Ishikawa (cell line): ENCODE data around the gene ECEL1.

Source experiments
- CEBPB ChIP-seq: IDR thresholded peaks from 2 replicates; pipeline ENCODE4 v1.6.1; 2012
- CREB1 ChIP-seq: IDR thresholded peaks from 2 replicates; pipeline ENCODE4 v1.6.1; 2012; ENCODE audit warnings: low read depth
- EGR1 ChIP-seq: IDR thresholded peaks from 2 replicates; pipeline ENCODE4 v1.6.1; 2012
- EP300 ChIP-seq: IDR thresholded peaks from 2 replicates; pipeline ENCODE4 v1.6.1; 2012; ENCODE audit warnings: borderline replicate concordance
- FOXM1 ChIP-seq: IDR thresholded peaks from 2 replicates; pipeline ENCODE4 v1.6.1; 2012; ENCODE audit warnings: low read depth, borderline replicate concordance
- RAD21 ChIP-seq: IDR thresholded peaks from 2 replicates; pipeline ENCODE4 v1.6.1; 2012; ENCODE audit warnings: low read depth
- TAF1 ChIP-seq: IDR thresholded peaks from 2 replicates; pipeline ENCODE4 v1.6.1; 2012; ENCODE audit warnings: low read depth, mild to moderate bottlenecking
- TCF12 ChIP-seq: IDR thresholded peaks from 2 replicates; pipeline ENCODE4 v1.6.1; 2012; ENCODE audit warnings: low read depth
- TEAD4 ChIP-seq: IDR thresholded peaks from 2 replicates; pipeline ENCODE4 v1.6.1; 2012
- YY1 ChIP-seq: IDR thresholded peaks from 2 replicates; pipeline ENCODE4 v1.6.1; 2012; ENCODE audit warnings: low read depth
- ZBTB7A ChIP-seq: IDR thresholded peaks from 2 replicates; pipeline ENCODE4 v1.6.1; 2012; ENCODE audit warnings: low read depth
- TF ChIP-seq, protein P1 (sequence below): IDR thresholded peaks from 2 replicates; pipeline ENCODE4 v1.6.1; 2012; ENCODE audit warnings: low read depth, mild to moderate bottlenecking
- TF ChIP-seq, protein P2 (sequence below): IDR thresholded peaks from 2 replicates; pipeline ENCODE4 v1.6.1; 2012
- TF ChIP-seq, protein P3 (sequence below): IDR thresholded peaks from 2 replicates; pipeline ENCODE4 v1.6.1; 2012

DNA sequence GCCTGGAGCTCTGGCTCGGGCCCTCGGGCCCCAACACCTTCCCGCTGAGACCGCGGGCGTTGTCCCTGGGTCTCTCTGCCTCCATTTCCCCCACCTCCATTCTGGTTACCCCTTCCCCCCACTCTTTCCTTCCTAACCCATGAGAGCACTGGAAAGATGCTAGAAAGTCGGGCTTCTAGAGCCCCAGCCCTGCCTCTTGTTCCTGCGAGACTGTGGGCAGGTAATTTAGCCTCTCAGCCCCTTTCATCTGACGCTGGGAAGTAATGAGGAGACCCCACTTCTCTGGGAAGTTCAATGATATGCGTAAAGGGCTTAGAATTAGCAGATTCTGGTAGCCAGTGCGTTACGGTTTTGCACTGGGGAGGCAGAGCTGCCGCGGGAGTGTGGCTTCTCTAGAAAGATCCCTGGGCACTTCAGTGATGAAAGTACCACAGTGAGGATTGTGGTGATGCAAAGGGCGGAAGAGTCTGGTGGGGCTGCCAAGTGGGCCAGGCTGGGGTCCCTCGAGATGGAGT, 16.2 kb upstream of the ECEL1 start:
- TF ChIP-seq EP300, result no peak
- no peak for TF ChIP-seq RAD21
- TF ChIP-seq TAF1, result no peak
- TF ChIP-seq, protein P1, sequence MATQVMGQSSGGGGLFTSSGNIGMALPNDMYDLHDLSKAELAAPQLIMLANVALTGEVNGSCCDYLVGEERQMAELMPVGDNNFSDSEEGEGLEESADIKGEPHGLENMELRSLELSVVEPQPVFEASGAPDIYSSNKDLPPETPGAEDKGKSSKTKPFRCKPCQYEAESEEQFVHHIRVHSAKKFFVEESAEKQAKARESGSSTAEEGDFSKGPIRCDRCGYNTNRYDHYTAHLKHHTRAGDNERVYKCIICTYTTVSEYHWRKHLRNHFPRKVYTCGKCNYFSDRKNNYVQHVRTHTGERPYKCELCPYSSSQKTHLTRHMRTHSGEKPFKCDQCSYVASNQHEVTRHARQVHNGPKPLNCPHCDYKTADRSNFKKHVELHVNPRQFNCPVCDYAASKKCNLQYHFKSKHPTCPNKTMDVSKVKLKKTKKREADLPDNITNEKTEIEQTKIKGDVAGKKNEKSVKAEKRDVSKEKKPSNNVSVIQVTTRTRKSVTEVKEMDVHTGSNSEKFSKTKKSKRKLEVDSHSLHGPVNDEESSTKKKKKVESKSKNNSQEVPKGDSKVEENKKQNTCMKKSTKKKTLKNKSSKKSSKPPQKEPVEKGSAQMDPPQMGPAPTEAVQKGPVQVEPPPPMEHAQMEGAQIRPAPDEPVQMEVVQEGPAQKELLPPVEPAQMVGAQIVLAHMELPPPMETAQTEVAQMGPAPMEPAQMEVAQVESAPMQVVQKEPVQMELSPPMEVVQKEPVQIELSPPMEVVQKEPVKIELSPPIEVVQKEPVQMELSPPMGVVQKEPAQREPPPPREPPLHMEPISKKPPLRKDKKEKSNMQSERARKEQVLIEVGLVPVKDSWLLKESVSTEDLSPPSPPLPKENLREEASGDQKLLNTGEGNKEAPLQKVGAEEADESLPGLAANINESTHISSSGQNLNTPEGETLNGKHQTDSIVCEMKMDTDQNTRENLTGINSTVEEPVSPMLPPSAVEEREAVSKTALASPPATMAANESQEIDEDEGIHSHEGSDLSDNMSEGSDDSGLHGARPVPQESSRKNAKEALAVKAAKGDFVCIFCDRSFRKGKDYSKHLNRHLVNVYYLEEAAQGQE, result no peak
- no peak for TF ChIP-seq YY1
- TF ChIP-seq CEBPB, result no peak
- TF ChIP-seq ZBTB7A, result no peak
- TF ChIP-seq EGR1, result no peak
- TF ChIP-seq TEAD4, result no peak
- TF ChIP-seq, protein P2, sequence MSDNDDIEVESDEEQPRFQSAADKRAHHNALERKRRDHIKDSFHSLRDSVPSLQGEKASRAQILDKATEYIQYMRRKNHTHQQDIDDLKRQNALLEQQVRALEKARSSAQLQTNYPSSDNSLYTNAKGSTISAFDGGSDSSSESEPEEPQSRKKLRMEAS, result no peak
- no peak for TF ChIP-seq CREB1
- no peak for TF ChIP-seq TCF12
- TF ChIP-seq FOXM1, result no peak
- TF ChIP-seq, protein P3, sequence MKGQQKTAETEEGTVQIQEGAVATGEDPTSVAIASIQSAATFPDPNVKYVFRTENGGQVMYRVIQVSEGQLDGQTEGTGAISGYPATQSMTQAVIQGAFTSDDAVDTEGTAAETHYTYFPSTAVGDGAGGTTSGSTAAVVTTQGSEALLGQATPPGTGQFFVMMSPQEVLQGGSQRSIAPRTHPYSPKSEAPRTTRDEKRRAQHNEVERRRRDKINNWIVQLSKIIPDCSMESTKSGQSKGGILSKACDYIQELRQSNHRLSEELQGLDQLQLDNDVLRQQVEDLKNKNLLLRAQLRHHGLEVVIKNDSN, result no peak
